Inferior parietal cortex (tissue), 1 donor: ENCODE results near the gene STK31.
A peak's percentile ranks its signal among the peaks of the same experiment; 100 is the strongest.
"Not testable (repeated sequence)": the region's sequence is repeated elsewhere in the genome, so short reads cannot be mapped to it uniquely, and the experiment has no call there.

Experiments used
- DNase-seq: peaks from one replicate; pipeline ENCODE4 v3.0.0-alpha.2; 2016; ENCODE audit errors: extremely low spot score

The STK31 gene

GRCh38 chr7:23712368-23713284 lies 2.6 kb downstream of the STK31 start:
- peak; percentile 87 for DNase-seq

- DNase-seq: no peak
Observed at GRCh38 chr7:23713285-23714149, 3.5 kb downstream of the STK31 start.

GRCh38 chr7:23714150-23714464 lies 4.1 kb downstream of the STK31 start:
- DNase-seq: no peak

GRCh38 chr7:23714579-23714978 lies 4.6 kb downstream of the STK31 start:
- no peak for DNase-seq

GRCh38 chr7:23715099-23715498 lies 5.1 kb downstream of the STK31 start:
- DNase-seq: no peak

- DNase-seq: no peak
Observed at GRCh38 chr7:23717788-23718187, 7.8 kb downstream of the STK31 start.

- no peak for DNase-seq
Observed at GRCh38 chr7:23721456-23721855, 11.4 kb downstream of the STK31 start.

GRCh38 chr7:23722587-23723216 lies 12.7 kb downstream of the STK31 start:
- not testable (repeated sequence) for DNase-seq

GRCh38 chr7:23724113-23724512 lies 14.1 kb downstream of the STK31 start:
- DNase-seq: not testable (repeated sequence)

GRCh38 chr7:23742051-23742450 lies 32.0 kb downstream of the STK31 start:
- DNase-seq: no peak

- DNase-seq: no peak
Observed at GRCh38 chr7:23743226-23743625, 33.2 kb downstream of the STK31 start.

- DNase-seq: no peak
Observed at GRCh38 chr7:23746629-23747028, 36.6 kb downstream of the STK31 start.

- DNase-seq: no peak
Observed at GRCh38 chr7:23751852-23752251, 41.8 kb downstream of the STK31 start.

- DNase-seq: not testable (repeated sequence)
Observed at GRCh38 chr7:23758839-23759238, 48.8 kb downstream of the STK31 start.

GRCh38 chr7:23759671-23760391 lies 49.8 kb downstream of the STK31 start:
- no peak for DNase-seq

- DNase-seq: no peak
Observed at GRCh38 chr7:23765943-23766342, 55.9 kb downstream of the STK31 start.

GRCh38 chr7:23767514-23767913 lies 57.5 kb downstream of the STK31 start:
- no peak for DNase-seq

- no peak for DNase-seq
Observed at GRCh38 chr7:23768022-23768421, 58.0 kb downstream of the STK31 start.

- DNase-seq: not testable (repeated sequence)
Observed at GRCh38 chr7:23779185-23779800, 69.3 kb downstream of the STK31 start.

- DNase-seq: no peak
Observed at GRCh38 chr7:23783115-23783514, 73.1 kb downstream of the STK31 start.

- DNase-seq: no peak
Observed at GRCh38 chr7:23787272-23787671, 77.3 kb downstream of the STK31 start.
